Diencephalon (tissue), 1 donor: ENCODE results near the gene FUT9. TPM values are rescaled to one million over a fixed set of nuclear protein-coding genes. Genes with fewer than 3 reads are reported as not detected.

Source experiments
- total RNA-seq: library from RNA; depleted of rRNA; stranded (reverse); fragments of >200 nt; gene quantifications from one replicate; pipeline ENCODE4 v1.2.3, GENCODE V29; 2014

FUT9 gene
- total RNA-seq, result 102 TPM

DNA sequence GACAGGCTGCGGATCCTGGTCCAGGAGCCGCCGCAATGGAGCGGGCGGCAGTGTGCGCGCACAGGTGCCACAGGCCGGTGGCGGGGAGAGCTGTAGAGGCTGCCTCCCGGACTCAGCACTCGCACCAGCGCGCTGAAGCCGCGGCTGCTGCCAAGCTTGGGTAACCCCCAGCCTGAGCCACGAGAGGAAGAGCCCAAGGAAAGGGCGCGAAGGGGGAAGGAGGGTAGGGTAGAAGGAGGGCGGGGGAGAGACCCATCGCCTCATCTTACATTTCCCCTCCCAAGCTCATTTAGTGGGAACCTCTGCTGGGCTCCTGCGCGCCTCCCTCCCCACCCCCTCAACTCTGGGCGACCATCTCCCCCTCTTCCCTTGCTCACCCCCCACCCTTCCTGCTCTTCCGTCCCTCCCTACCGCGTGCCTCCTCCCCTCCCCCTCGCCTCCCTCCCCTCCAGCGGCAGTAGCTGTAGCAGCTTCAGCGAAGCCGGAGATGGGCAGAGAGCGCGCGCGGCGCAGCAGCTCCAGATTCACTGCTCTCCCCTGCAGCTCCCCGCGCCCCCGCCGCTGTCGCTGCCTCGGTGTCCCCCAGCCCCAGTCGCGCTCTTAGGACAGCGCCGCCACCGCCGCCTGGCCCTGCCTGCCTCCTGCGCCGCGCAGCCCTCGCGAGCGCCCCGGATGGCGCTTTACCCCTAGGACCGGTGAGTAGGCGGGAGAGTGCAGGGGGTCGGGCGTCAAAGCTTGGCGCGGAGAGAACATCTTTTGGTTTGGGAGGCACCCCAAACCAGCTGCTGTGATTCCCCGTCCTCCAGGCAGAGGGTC, at the start of gene FUT9:
TSS of gene FUT9 (plus strand) at position 457 of the 816 bp plus-strand sequence. CDS start 187,182 bp downstream, outside the sequence.

